ENCODE data around the gene TAF4.

The TAF4 gene

DNA sequence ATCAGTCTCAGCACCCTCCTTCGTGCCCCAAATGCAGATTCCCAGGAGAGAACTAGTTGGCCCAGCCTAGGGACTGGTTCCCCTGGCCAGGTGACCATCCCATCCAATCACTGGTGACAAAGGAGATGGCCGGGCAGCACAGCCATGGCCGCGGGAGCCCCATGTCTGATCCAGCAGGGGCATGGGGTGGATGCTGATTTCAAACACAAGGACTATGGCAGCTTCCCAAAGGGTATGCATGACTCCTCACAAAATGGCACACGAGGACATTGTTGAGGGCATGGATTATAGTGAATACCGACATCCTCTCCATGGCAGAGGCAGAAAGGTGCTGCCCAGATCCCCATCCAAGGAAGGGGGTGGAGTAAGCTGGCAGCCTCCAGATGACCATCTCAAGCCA is 46.7 kb upstream of the TAF4 start:
- no peak for TF ChIP-seq ZC3H10 (CRISPR knock-in tag; IDR thresholded peaks at IDR 0.05)
- TF ChIP-seq CSDC2 (CRISPR knock-in tag; IDR thresholded peaks at IDR 0.05): no peak
- TF ChIP-seq, protein P1, sequence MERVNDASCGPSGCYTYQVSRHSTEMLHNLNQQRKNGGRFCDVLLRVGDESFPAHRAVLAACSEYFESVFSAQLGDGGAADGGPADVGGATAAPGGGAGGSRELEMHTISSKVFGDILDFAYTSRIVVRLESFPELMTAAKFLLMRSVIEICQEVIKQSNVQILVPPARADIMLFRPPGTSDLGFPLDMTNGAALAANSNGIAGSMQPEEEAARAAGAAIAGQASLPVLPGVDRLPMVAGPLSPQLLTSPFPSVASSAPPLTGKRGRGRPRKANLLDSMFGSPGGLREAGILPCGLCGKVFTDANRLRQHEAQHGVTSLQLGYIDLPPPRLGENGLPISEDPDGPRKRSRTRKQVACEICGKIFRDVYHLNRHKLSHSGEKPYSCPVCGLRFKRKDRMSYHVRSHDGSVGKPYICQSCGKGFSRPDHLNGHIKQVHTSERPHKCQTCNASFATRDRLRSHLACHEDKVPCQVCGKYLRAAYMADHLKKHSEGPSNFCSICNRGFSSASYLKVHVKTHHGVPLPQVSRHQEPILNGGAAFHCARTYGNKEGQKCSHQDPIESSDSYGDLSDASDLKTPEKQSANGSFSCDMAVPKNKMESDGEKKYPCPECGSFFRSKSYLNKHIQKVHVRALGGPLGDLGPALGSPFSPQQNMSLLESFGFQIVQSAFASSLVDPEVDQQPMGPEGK (CRISPR knock-in tag; IDR thresholded peaks at IDR 0.05; ENCODE audit: borderline replicate concordance): no peak
- TF ChIP-seq, protein P2, sequence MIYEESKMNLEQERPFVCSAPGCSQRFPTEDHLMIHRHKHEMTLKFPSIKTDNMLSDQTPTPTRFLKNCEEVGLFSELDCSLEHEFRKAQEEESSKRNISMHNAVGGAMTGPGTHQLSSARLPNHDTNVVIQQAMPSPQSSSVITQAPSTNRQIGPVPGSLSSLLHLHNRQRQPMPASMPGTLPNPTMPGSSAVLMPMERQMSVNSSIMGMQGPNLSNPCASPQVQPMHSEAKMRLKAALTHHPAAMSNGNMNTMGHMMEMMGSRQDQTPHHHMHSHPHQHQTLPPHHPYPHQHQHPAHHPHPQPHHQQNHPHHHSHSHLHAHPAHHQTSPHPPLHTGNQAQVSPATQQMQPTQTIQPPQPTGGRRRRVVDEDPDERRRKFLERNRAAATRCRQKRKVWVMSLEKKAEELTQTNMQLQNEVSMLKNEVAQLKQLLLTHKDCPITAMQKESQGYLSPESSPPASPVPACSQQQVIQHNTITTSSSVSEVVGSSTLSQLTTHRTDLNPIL (CRISPR knock-in tag; IDR thresholded peaks at IDR 0.05; ENCODE audit: low read depth): no peak
- no peak for TF ChIP-seq ZNF70 (CRISPR knock-in tag; IDR thresholded peaks at IDR 0.05)
- no peak for TF ChIP-seq RARB (CRISPR knock-in tag; IDR thresholded peaks at IDR 0.05)
- TF ChIP-seq BACH2 (CRISPR knock-in tag; IDR thresholded peaks at IDR 0.05; ENCODE audit: borderline replicate concordance): no peak
- no peak for TF ChIP-seq ESRRG (CRISPR knock-in tag; IDR thresholded peaks at IDR 0.05)
- no peak for TF ChIP-seq TCF4 (CRISPR knock-in tag; IDR thresholded peaks at IDR 0.05; ENCODE audit: borderline replicate concordance)
- ATAC-seq: no peak

DNA sequence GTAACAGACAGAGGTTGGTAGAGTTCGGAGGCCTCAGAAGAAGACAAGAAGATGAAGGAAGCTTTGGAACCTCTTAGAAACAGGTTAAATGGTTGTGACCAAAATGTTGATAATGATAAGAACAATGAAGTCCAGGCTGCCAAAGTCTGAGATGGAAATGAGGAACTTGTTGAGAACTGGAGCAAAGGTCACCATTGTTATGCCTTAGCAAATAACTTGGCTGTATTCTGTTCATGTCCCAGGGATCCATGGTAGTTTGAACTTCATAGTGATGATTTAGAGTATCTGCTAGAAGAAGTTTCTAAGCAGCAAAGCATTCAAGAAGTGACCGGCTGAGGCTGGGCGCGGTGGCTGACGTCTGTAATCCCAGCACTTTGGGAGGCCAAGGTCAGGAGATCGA is 45.5 kb upstream of the TAF4 start:
- no peak for ATAC-seq
- TF ChIP-seq ZFP30 (CRISPR knock-in tag; IDR thresholded peaks at IDR 0.05) (no peak), GLIS3 (CRISPR knock-in tag; IDR thresholded peaks at IDR 0.05) (no peak), ESRRG (CRISPR knock-in tag; IDR thresholded peaks at IDR 0.05) (no peak), ZNF8 (CRISPR knock-in tag; IDR thresholded peaks at IDR 0.05) (no peak), RARB (CRISPR knock-in tag; IDR thresholded peaks at IDR 0.05) (no peak), BACH2 (CRISPR knock-in tag; IDR thresholded peaks at IDR 0.05; ENCODE audit: borderline replicate concordance) (no peak), ARNTL (CRISPR knock-in tag; IDR thresholded peaks at IDR 0.05; ENCODE audit: borderline replicate concordance, low read depth) (no peak), ZNF70 (CRISPR knock-in tag; IDR thresholded peaks at IDR 0.05) (no peak), OSR1 (CRISPR knock-in tag; IDR thresholded peaks at IDR 0.05) (no peak), CSDC2 (CRISPR knock-in tag; IDR thresholded peaks at IDR 0.05) (no peak), ISL1 (CRISPR knock-in tag; IDR thresholded peaks at IDR 0.05) (no peak), SNAI2 (CRISPR knock-in tag; IDR thresholded peaks at IDR 0.05) (no peak), ZNF565 (CRISPR knock-in tag; conservative IDR thresholded peaks at IDR 0.05; ENCODE audit: low read depth) (no peak)
- TF ChIP-seq, protein P1 (CRISPR knock-in tag; IDR thresholded peaks at IDR 0.05; ENCODE audit: borderline replicate concordance): no peak
- TF ChIP-seq, protein P3, sequence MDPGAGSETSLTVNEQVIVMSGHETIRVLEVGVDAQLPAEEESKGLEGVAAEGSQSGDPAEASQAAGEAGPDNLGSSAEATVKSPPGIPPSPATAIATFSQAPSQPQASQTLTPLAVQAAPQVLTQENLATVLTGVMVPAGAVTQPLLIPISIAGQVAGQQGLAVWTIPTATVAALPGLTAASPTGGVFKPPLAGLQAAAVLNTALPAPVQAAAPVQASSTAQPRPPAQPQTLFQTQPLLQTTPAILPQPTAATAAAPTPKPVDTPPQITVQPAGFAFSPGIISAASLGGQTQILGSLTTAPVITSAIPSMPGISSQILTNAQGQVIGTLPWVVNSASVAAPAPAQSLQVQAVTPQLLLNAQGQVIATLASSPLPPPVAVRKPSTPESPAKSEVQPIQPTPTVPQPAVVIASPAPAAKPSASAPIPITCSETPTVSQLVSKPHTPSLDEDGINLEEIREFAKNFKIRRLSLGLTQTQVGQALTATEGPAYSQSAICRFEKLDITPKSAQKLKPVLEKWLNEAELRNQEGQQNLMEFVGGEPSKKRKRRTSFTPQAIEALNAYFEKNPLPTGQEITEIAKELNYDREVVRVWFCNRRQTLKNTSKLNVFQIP (CRISPR knock-in tag; IDR thresholded peaks at IDR 0.05; ENCODE audit: borderline replicate concordance, low read depth): no peak
- TF ChIP-seq, protein P4, sequence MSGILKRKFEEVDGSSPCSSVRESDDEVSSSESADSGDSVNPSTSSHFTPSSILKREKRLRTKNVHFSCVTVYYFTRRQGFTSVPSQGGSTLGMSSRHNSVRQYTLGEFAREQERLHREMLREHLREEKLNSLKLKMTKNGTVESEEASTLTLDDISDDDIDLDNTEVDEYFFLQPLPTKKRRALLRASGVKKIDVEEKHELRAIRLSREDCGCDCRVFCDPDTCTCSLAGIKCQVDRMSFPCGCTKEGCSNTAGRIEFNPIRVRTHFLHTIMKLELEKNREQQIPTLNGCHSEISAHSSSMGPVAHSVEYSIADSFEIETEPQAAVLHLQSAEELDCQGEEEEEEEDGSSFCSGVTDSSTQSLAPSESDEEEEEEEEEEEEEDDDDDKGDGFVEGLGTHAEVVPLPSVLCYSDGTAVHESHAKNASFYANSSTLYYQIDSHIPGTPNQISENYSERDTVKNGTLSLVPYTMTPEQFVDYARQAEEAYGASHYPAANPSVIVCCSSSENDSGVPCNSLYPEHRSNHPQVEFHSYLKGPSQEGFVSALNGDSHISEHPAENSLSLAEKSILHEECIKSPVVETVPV (CRISPR knock-in tag; IDR thresholded peaks at IDR 0.05): no peak

DNA sequence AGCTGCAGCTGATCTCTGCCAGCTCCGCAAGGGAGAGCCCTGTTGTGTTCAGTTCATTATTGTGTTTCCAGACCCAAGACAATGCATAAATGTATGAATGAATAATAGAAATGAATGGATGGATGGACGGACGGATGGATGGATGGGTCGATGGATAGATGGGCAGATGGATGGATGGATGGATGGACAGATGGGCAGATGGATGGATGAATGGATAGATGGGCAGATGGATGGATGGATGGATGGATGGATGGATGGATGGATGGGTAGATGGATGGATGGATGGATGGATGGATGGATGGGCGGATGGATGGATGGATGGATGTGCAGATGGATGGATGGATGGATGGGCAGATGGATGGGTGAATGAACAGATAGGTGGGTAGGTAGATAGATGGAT is 39.9 kb upstream of the TAF4 start:
- TF ChIP-seq, protein P3 (CRISPR knock-in tag; IDR thresholded peaks at IDR 0.05; ENCODE audit: borderline replicate concordance, low read depth): no peak
- TF ChIP-seq RARB (CRISPR knock-in tag; IDR thresholded peaks at IDR 0.05) (no peak), ZNF70 (CRISPR knock-in tag; IDR thresholded peaks at IDR 0.05) (no peak), ESRRG (CRISPR knock-in tag; IDR thresholded peaks at IDR 0.05) (no peak)
- ATAC-seq: no peak
